Caco-2 (cell line): ENCODE data around the gene STX8. TPM values are rescaled to one million over a fixed set of nuclear protein-coding genes. Genes with fewer than 3 reads are reported as not detected.

Experiments
- BruUV-seq: library from RNA; stranded (reverse); fragments of 400-500 nt; replicated peaks from 2 replicates; lab custom pipeline; 2021; lab: Mats Ljungman, UMichigan
- CTCF ChIA-PET: fragments of 300-600 bp; sonication (Branson Sonifier 250); formaldehyde crosslinking; loops from one replicate; lab custom pipeline; 2022; ENCODE audit warnings: antibody characterized with exemption; lab: Charles Lee
- POLR2A ChIA-PET: fragments of 300-600 bp; sonication (Branson Sonifier 250); formaldehyde crosslinking; loops from one replicate; lab custom pipeline; 2022; ENCODE audit warnings: antibody characterized with exemption; lab: Charles Lee
- DNase-seq, 2 experiments: peaks; one replicate each; pipeline versions ENCODE4 v3.0.0 to v3.0.0-alpha.2; 2020 to 2022
- H3K27me3 ChIP-seq: replicated peaks from 2 replicates; pipeline ENCODE4 v1.6.0; 2011; ENCODE audit warnings: low read length; ENCODE audit not compliant: control insufficient read depth, insufficient read depth
- H3K36me3 ChIP-seq: 2 replicates; pipeline ENCODE4 v1.5.1; 2011; ENCODE audit warnings: low read length; ENCODE audit not compliant: control insufficient read depth, insufficient read depth
- H3K4me1 ChIP-seq: fragments of 250-450 bp; sonication (Bioruptor Pico); 2 replicates; pipeline ENCODE4 v1.5.1; 2020; ENCODE audit warnings: mild to moderate bottlenecking
- H3K4me3 ChIP-seq: 2 replicates; pipeline ENCODE4 v1.5.1; 2011; ENCODE audit warnings: low read depth, mild to moderate bottlenecking, control low read depth, low read length
- H3K9me3 ChIP-seq: fragments of 250-450 bp; sonication (Bioruptor Pico); 2 replicates; pipeline ENCODE4 v1.5.1; 2020; ENCODE audit warnings: mild to moderate bottlenecking, moderate library complexity
- H3K27ac Mint-ChIP-seq: one replicate; pipeline ENCODE4 v1.8.0; 2022; ENCODE audit warnings: mixed read lengths; ENCODE audit not compliant: unreplicated experiment
- H3K27me3 Mint-ChIP-seq: one replicate; pipeline ENCODE4 v1.8.0; 2022; ENCODE audit warnings: mixed read lengths; ENCODE audit not compliant: insufficient read depth, unreplicated experiment
- H3K36me3 Mint-ChIP-seq: one replicate; pipeline ENCODE4 v1.8.0; 2022; ENCODE audit warnings: mild to moderate bottlenecking, mixed read lengths; ENCODE audit not compliant: insufficient read depth, unreplicated experiment
- H3K4me1 Mint-ChIP-seq: one replicate; pipeline ENCODE4 v1.8.0; 2022; ENCODE audit warnings: low read depth, mixed read lengths; ENCODE audit not compliant: unreplicated experiment
- H3K4me3 Mint-ChIP-seq: one replicate; pipeline ENCODE4 v1.8.0; 2022; ENCODE audit warnings: mild to moderate bottlenecking, moderate library complexity, mixed read lengths; ENCODE audit not compliant: unreplicated experiment
- H3K9me3 Mint-ChIP-seq: one replicate; pipeline ENCODE4 v1.8.0; 2022; ENCODE audit warnings: mixed read lengths; ENCODE audit not compliant: unreplicated experiment
- CTCF ChIP-seq, 2 experiments: fragments of 200-600 bp in 1 of 2; IDR thresholded peaks; 1 replicate in 1 of 2; 2 replicates in 1 of 2; pipeline versions ENCODE4 v1.5.1 to v1.8.0; 2011 to 2022; ENCODE audit warnings: antibody characterized with exemption in 1 of 2, control low read depth in 1 of 2, inconsistent platforms in 1 of 2, low read depth in 1 of 2, low read length in 1 of 2, mild to moderate bottlenecking in 1 of 2, moderate library complexity in 1 of 2; ENCODE audit not compliant: insufficient read depth in 1 of 2, severe bottlenecking in 1 of 2, unreplicated experiment in 1 of 2
- intact Hi-C: fragments of 100-400 bp; cut with micrococcal nuclease; formaldehyde crosslinking; loops from one replicate; pipeline ENCODE4 v1.10.0; 2022; ENCODE audit not compliant: unreplicated experiment
- total RNA-seq: library from RNA; stranded (reverse); gene quantifications from 2 replicates; pipeline ENCODE4 v1.2.3, GENCODE V29; 2022

Gene STX8
- total RNA-seq, 1 experiment from 2014 or later = 22.6 TPM

GRCh38 chr17:9329251-9329921 lies 246.2 kb downstream of the STX8 start:
- Histone ChIP-seq H3K27me3 (no peaks in the 10 kb centered on the region), H3K4me3 (no peak overlapping the region), H3K4me1 (no peaks in the 10 kb centered on the region), H3K9me3 (no peaks in the 10 kb centered on the region), H3K36me3 (no peaks in the 10 kb centered on the region)
- no peak for DNase-seq
- no peak overlapping the region for H3K4me3 Mint-ChIP-seq
- CTCF ChIA-PET = no interaction called here
- H3K36me3 Mint-ChIP-seq = no peaks in the 10 kb centered on the region
- no peak overlapping the region for H3K27ac Mint-ChIP-seq
- H3K4me1 Mint-ChIP-seq = peaks cover 6% of the 10 kb centered on the region
- H3K9me3 Mint-ChIP-seq = peaks cover under 1% of the 10 kb centered on the region
- BruUV-seq = no TSS peak
- no peak for TF ChIP-seq CTCF (IDR thresholded peaks at IDR 0.05; ENCODE audit: insufficient read depth in 1 of 2, low read depth in 1 of 2, low read length in 1 of 2, severe bottlenecking in 1 of 2, unreplicated experiment in 1 of 2)
- no peaks in the 10 kb centered on the region for H3K27me3 Mint-ChIP-seq
- intact Hi-C loops = no loop called here
- POLR2A ChIA-PET = no interaction called here

- Histone ChIP-seq H3K27me3 (no peaks in the 10 kb centered on the region), H3K4me3 (no peak overlapping the region), H3K4me1 (no peaks in the 10 kb centered on the region), H3K9me3 (no peaks in the 10 kb centered on the region), H3K36me3 (no peaks in the 10 kb centered on the region)
- Mint-ChIP-seq H3K4me1 (no peaks in the 10 kb centered on the region), H3K9me3 (no peaks in the 10 kb centered on the region), H3K36me3 (no peaks in the 10 kb centered on the region), H3K27ac (no peak overlapping the region), H3K27me3 (no peaks in the 10 kb centered on the region), H3K4me3 (no peak overlapping the region)
- ChIA-PET CTCF (no interaction called here), POLR2A (no interaction called here)
- BruUV-seq = no TSS peak
- no peak for TF ChIP-seq CTCF (IDR thresholded peaks at IDR 0.05; ENCODE audit: insufficient read depth in 1 of 2, low read depth in 1 of 2, low read length in 1 of 2, severe bottlenecking in 1 of 2, unreplicated experiment in 1 of 2)
- no peak for DNase-seq
- intact Hi-C loops = no loop called here
Measured at GRCh38 chr17:9324864-9325263, 250.8 kb downstream of the STX8 start.

GRCh38 chr17:9322326-9322725 lies 253.3 kb downstream of the STX8 start:
- BruUV-seq = no TSS peak
- intact Hi-C loops = no loop called here
- Histone ChIP-seq H3K4me3 (no peak overlapping the region), H3K36me3 (no peaks in the 10 kb centered on the region), H3K27me3 (no peaks in the 10 kb centered on the region), H3K9me3 (no peaks in the 10 kb centered on the region), H3K4me1 (no peaks in the 10 kb centered on the region)
- DNase-seq = no peak
- H3K27ac Mint-ChIP-seq = no peak overlapping the region
- peaks cover 1% of the 10 kb centered on the region for H3K9me3 Mint-ChIP-seq
- no peaks in the 10 kb centered on the region for H3K4me1 Mint-ChIP-seq
- H3K36me3 Mint-ChIP-seq = no peaks in the 10 kb centered on the region
- ChIA-PET POLR2A (no interaction called here), CTCF (no interaction called here)
- peak in 1 of 2 experiments; percentile 14 for TF ChIP-seq CTCF (IDR thresholded peaks at IDR 0.05; ENCODE audit: insufficient read depth in 1 of 2, low read depth in 1 of 2, low read length in 1 of 2, severe bottlenecking in 1 of 2, unreplicated experiment in 1 of 2)
- no peak overlapping the region for H3K4me3 Mint-ChIP-seq
- no peaks in the 10 kb centered on the region for H3K27me3 Mint-ChIP-seq
